NCI-H1092 treated with DMSO at 0.1 percent for 48 hours (cell line): ENCODE data around the gene SELENOI.
"Not testable (repeated sequence)": the region's sequence is repeated elsewhere in the genome, so short reads cannot be mapped to it uniquely, and the experiment has no call there.

Experiments used
- DNase-seq: peaks from one replicate; lab custom pipeline; 2025; lab: John Stamatoyannopoulos, UW

Gene SELENOI

GRCh38 chr2:26327291-26328272 lies 18.4 kb upstream of the SELENOI start:
- no peak for DNase-seq

GRCh38 chr2:26329083-26329482 lies 16.9 kb upstream of the SELENOI start:
- DNase-seq = not testable (repeated sequence)

- DNase-seq = peak; percentile 55
Measured at GRCh38 chr2:26330114-26330549, 15.8 kb upstream of the SELENOI start.

- no peak for DNase-seq
Measured at GRCh38 chr2:26330604-26331003, 15.3 kb upstream of the SELENOI start.

GRCh38 chr2:26331321-26331720 lies 14.6 kb upstream of the SELENOI start:
- not testable (repeated sequence) for DNase-seq

GRCh38 chr2:26333293-26333692 lies 12.7 kb upstream of the SELENOI start:
- no peak for DNase-seq

GRCh38 chr2:26335231-26335630 lies 10.7 kb upstream of the SELENOI start:
- no peak for DNase-seq

GRCh38 chr2:26336719-26337118 lies 9.2 kb upstream of the SELENOI start:
- no peak for DNase-seq

- DNase-seq = no peak
Measured at GRCh38 chr2:26337298-26337697, 8.6 kb upstream of the SELENOI start.

GRCh38 chr2:26340831-26341230 lies 5.1 kb upstream of the SELENOI start:
- DNase-seq = no peak

GRCh38 chr2:26344581-26345282 lies 1.2 kb upstream of the SELENOI start:
- DNase-seq = no peak

GRCh38 chr2:26345283-26345544 lies 729 bp upstream of the SELENOI start:
- DNase-seq = no peak

- peak; percentile 46 for DNase-seq
Measured at GRCh38 chr2:26346454-26347053, 611 bp downstream of the SELENOI start, which contains the start of gene ADGRF3. Gene ADGRF3, minus strand, starts transcription at chr2:26346789. Its CDS starts 555 bp downstream, at chr2:26346234.

- no peak for DNase-seq
Measured at GRCh38 chr2:26347286-26347865, 1.4 kb downstream of the SELENOI start.

- no peak for DNase-seq
Measured at GRCh38 chr2:26349690-26350089, 3.7 kb downstream of the SELENOI start.

GRCh38 chr2:26351375-26352090 lies 5.6 kb downstream of the SELENOI start:
- DNase-seq = no peak

GRCh38 chr2:26352892-26353291 lies 6.9 kb downstream of the SELENOI start:
- DNase-seq = no peak

- not testable (repeated sequence) for DNase-seq
Measured at GRCh38 chr2:26354469-26354868, 8.5 kb downstream of the SELENOI start.

GRCh38 chr2:26355038-26355995 lies 9.4 kb downstream of the SELENOI start:
- no peak for DNase-seq

GRCh38 chr2:26356111-26356510 lies 10.2 kb downstream of the SELENOI start:
- DNase-seq = no peak
